Activated CD4-positive, alpha-beta T cell treated with anti-CD3 and anti-CD28 coated beads, Interleukin-2, amount 10 ng/mL, durations not matched to agents 24 days and 14 days (primary cell): ENCODE measurements around the gene CDKAL1. TPM values are rescaled to one million over a fixed set of nuclear protein-coding genes. Genes with fewer than 3 reads are reported as not detected.

Experiments used
- DNase-seq: peaks from one replicate; pipeline ENCODE4 v3.0.0; 2022
- H3K27ac Mint-ChIP-seq: one replicate; pipeline ENCODE4 v1.8.0; 2022; ENCODE audit warnings: mild to moderate bottlenecking, mixed read lengths
- H3K27me3 Mint-ChIP-seq: one replicate; pipeline ENCODE4 v1.8.0; 2022; ENCODE audit warnings: mixed read lengths
- H3K36me3 Mint-ChIP-seq: one replicate; pipeline ENCODE4 v1.8.0; 2022; ENCODE audit warnings: low read depth, mild to moderate bottlenecking, mixed read lengths
- H3K4me1 Mint-ChIP-seq: one replicate; pipeline ENCODE4 v1.8.0; 2021; ENCODE audit warnings: mixed read lengths
- H3K4me3 Mint-ChIP-seq: one replicate; pipeline ENCODE4 v1.8.0; 2022; ENCODE audit warnings: mild to moderate bottlenecking, moderate library complexity, mixed read lengths
- H3K9me3 Mint-ChIP-seq: one replicate; pipeline ENCODE4 v1.8.0; 2021; ENCODE audit warnings: mixed read lengths
- intact Hi-C: fragments of 100-400 bp; cut with micrococcal nuclease; formaldehyde crosslinking; loops from one replicate; pipeline ENCODE4 v1.15.1; 2023
- total RNA-seq: library from RNA; stranded (reverse); gene quantifications from 2 replicates; pipeline ENCODE4 v1.2.3, GENCODE V29; 2022

The CDKAL1 gene
- total RNA-seq, 1 donor from 2014 or later, result 29.1 TPM

DNA sequence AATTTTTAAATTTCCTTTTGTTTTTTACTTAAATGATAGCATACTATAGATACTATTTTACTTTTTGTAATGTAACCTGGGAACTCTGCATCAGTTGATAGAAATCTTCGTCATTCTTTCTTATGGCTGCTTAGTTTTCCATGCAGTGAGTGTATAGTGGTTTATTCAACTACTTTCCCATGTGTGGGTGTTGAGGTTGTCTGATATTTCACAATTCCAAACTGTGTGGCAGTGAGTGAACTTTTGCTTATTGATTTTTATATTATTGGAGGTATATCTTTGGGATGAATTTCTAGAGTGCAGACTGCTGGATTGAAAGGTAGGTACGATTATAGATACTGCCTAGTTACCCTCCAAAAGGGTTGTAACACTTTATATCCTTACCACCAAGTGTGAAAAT is 136.5 kb downstream of the CDKAL1 start:
- no peak overlapping the region for H3K4me3 Mint-ChIP-seq
- no peaks in the 10 kb centered on the region for H3K27me3 Mint-ChIP-seq
- no peak overlapping the region for H3K27ac Mint-ChIP-seq
- intact Hi-C loops, result no loop called here
- H3K4me1 Mint-ChIP-seq, result peaks cover 7% of the 10 kb centered on the region
- no peaks in the 10 kb centered on the region for H3K9me3 Mint-ChIP-seq
- no peak for DNase-seq
- peaks cover 5% of the 10 kb centered on the region for H3K36me3 Mint-ChIP-seq

DNA sequence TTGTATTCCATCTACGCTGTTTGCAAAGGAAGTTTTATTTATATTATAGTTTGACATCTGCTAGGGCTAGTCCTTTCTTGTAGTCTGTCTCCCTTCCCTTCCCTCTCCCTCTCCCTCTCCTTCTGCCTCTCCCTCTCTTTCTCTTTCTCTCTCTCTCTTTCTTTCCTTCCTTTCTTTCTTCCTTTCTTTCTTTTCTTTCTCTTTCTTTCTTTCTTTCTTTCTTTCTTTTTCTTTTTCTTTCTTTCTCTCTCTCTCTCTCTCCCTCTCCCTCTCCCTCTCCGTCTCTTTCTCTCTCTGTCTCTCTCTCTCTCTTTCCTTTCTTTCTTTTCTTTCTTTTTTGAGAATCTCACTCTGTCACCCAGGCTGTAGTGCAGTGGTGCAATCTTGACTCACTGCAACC is 137.8 kb downstream of the CDKAL1 start:
- Mint-ChIP-seq H3K27ac (no peak overlapping the region), H3K4me3 (no peak overlapping the region), H3K36me3 (peaks cover 5% of the 10 kb centered on the region), H3K4me1 (peaks cover 7% of the 10 kb centered on the region), H3K27me3 (no peaks in the 10 kb centered on the region), H3K9me3 (no peaks in the 10 kb centered on the region)
- DNase-seq, result no peak
- intact Hi-C loops, result no loop called here

- intact Hi-C loops, result no loop called here
- Mint-ChIP-seq H3K27me3 (no peaks in the 10 kb centered on the region), H3K4me3 (no peak overlapping the region), H3K27ac (no peak overlapping the region), H3K4me1 (peaks cover 9% of the 10 kb centered on the region), H3K36me3 (peaks cover 5% of the 10 kb centered on the region), H3K9me3 (no peaks in the 10 kb centered on the region)
- DNase-seq, result no peak
Observed at GRCh38 chr6:20673458-20673857, 139.2 kb downstream of the CDKAL1 start.

DNA sequence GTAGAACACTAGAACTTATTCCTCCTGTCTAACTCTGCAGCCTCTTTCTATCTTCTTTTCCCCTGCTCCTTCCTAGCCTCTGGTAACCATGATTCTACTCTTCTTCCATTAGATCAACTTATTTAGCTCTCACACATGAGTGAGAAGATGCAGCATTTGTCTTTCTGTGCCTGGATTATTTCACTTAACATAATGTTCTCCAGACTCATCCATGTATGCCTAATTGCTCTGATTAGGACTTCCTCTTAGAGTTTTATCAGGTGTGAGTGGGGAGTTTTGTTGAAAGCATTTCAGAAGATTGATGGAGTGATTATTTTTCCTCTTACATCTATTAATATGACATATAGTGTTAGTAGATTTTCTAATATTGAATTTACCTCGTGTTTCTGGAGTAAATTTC is 140.4 kb downstream of the CDKAL1 start:
- DNase-seq, result no peak
- H3K27ac Mint-ChIP-seq, result no peak overlapping the region
- H3K4me1 Mint-ChIP-seq, result peaks cover 5% of the 10 kb centered on the region
- no peak overlapping the region for H3K4me3 Mint-ChIP-seq
- peaks cover 12% of the 10 kb centered on the region for H3K36me3 Mint-ChIP-seq
- no peaks in the 10 kb centered on the region for H3K27me3 Mint-ChIP-seq
- no peaks in the 10 kb centered on the region for H3K9me3 Mint-ChIP-seq
- intact Hi-C loops, result no loop called here

GRCh38 chr6:20678831-20679352 is 144.6 kb downstream of the CDKAL1 start:
- peaks cover 7% of the 10 kb centered on the region for H3K36me3 Mint-ChIP-seq
- peaks cover 13% of the 10 kb centered on the region for H3K4me1 Mint-ChIP-seq
- no peaks in the 10 kb centered on the region for H3K27me3 Mint-ChIP-seq
- DNase-seq, result no peak
- intact Hi-C loops, result no loop called here
- H3K9me3 Mint-ChIP-seq, result no peaks in the 10 kb centered on the region
- H3K27ac Mint-ChIP-seq, result no peak overlapping the region
- H3K4me3 Mint-ChIP-seq, result no peak overlapping the region

DNA sequence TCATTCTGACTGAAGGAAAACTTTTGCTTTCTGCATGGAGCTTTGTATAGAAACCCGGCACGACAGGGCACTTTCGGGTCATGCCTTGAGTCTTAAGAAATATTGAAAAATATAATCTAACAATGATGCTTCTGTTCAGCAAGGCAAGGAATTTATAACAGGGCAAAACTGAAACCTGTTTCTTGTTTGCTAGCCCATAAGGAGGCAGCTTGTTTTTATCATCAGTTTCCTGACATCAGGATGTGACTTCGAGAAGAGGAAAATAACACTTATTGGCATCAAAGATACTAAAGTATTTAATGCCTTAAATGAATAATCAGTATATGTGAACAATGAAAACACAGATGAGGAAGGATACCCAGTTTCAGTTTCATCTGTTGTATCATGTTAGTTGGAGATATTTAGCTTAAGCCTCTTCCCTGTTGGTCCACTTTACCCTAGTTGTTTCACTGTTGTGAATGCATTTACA is 146.5 kb downstream of the CDKAL1 start:
- Mint-ChIP-seq H3K27ac (peak overlapping the region; percentile 66), H3K36me3 (peaks cover 7% of the 10 kb centered on the region), H3K4me1 (peaks cover 15% of the 10 kb centered on the region), H3K27me3 (no peaks in the 10 kb centered on the region), H3K4me3 (peak overlapping the region; percentile 46), H3K9me3 (no peaks in the 10 kb centered on the region)
- intact Hi-C loops, result loop anchor here (10.0 kb wide), 1 partner anchor 164 kb away; no protein-coding TSS in a partner anchor
- DNase-seq, result no peak

- Mint-ChIP-seq H3K36me3 (peaks cover 7% of the 10 kb centered on the region), H3K27ac (peak overlapping the region; percentile 66), H3K4me3 (peak overlapping the region; percentile 46), H3K4me1 (peaks cover 15% of the 10 kb centered on the region), H3K9me3 (no peaks in the 10 kb centered on the region), H3K27me3 (no peaks in the 10 kb centered on the region)
- no peak for DNase-seq
- intact Hi-C loops, result loop anchor here (10.0 kb wide), 1 partner anchor 164 kb away; no protein-coding TSS in a partner anchor
Observed at GRCh38 chr6:20681243-20681684, 147.0 kb downstream of the CDKAL1 start.

DNA sequence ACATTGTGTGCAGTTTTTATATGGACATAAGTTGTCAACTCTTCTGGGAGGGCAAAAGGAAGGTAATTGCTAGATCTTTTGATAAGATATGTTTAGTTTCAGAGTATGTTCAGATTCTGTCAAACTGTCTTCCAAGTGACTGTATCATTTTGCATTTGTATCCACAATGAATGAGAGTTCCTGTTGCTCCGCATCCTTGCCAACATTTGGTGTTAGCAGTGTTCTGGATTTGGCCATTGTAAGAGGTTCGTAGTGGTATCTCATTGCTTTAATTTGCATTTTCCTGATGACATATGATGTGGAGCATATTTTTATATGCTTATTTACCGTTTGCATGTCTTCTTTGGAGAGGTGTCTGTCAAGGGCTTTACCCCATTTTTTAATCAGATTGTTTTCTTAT is 150.2 kb downstream of the CDKAL1 start:
- no peak overlapping the region for H3K27ac Mint-ChIP-seq

DNA sequence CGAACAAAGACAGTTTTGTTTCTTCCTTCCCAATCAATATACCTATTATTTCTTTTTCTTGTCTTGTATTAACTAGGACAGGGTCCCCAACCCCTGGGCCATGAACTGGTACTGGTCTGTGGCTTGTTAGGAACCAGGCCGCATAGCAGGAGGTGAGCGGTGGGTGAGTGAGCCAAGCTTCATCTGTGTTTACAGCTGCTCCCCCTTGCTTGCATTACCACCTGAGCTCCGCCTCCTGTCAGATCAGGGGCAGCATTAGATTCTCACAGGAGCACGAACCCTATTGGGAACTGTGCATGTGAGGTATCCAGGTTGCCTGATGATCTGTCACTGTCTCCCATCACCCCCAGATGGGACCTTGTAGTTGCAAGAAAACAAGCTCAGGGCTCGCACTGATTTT is 151.9 kb downstream of the CDKAL1 start:
- no peak overlapping the region for H3K4me3 Mint-ChIP-seq
- H3K27me3 Mint-ChIP-seq, result no peaks in the 10 kb centered on the region
- intact Hi-C loops, result loop anchor here (10.0 kb wide), 1 partner anchor 159 kb away; no protein-coding TSS in a partner anchor
- H3K27ac Mint-ChIP-seq, result no peak overlapping the region
- H3K36me3 Mint-ChIP-seq, result peaks cover 1% of the 10 kb centered on the region
- H3K4me1 Mint-ChIP-seq, result peaks cover 21% of the 10 kb centered on the region
- peaks cover 2% of the 10 kb centered on the region for H3K9me3 Mint-ChIP-seq
- no peak for DNase-seq

More for the DNA sequence above, 150.2 kb downstream of the CDKAL1 start:
- peaks cover 26% of the 10 kb centered on the region for H3K4me1 Mint-ChIP-seq
- intact Hi-C loops, result loop anchor here (10.0 kb wide), 1 partner anchor 160 kb away; no protein-coding TSS in a partner anchor
- no peak overlapping the region for H3K4me3 Mint-ChIP-seq
- H3K36me3 Mint-ChIP-seq, result no peaks in the 10 kb centered on the region
- H3K27me3 Mint-ChIP-seq, result no peaks in the 10 kb centered on the region
- DNase-seq, result no peak
- no peaks in the 10 kb centered on the region for H3K9me3 Mint-ChIP-seq

DNA sequence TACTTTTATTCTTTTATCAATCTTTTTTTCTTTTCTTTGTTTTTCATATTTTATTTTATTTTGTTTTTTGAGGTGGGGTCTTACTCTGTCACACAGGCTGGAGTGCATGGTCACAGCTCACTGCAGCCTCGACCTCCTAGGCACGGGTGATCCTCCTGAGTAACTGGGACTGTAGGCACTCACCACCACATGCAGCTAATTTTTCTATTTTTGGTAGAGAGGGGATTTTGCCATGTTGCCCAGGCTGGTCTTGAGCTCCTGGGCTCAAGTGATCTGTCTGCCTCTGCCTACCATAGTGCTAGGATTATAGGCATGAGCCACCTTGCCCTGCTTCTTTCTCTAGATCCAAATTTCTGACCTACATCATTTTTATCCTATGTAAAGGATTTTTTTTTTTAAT is 153.2 kb downstream of the CDKAL1 start:
- no peak for DNase-seq
- H3K27ac Mint-ChIP-seq, result no peak overlapping the region
- peaks cover 20% of the 10 kb centered on the region for H3K4me1 Mint-ChIP-seq
- intact Hi-C loops, result loop anchor here (10.0 kb wide), 1 partner anchor 157 kb away; no protein-coding TSS in a partner anchor
- no peaks in the 10 kb centered on the region for H3K27me3 Mint-ChIP-seq
- no peak overlapping the region for H3K4me3 Mint-ChIP-seq
- peaks cover 3% of the 10 kb centered on the region for H3K9me3 Mint-ChIP-seq
- H3K36me3 Mint-ChIP-seq, result peaks cover 2% of the 10 kb centered on the region

DNA sequence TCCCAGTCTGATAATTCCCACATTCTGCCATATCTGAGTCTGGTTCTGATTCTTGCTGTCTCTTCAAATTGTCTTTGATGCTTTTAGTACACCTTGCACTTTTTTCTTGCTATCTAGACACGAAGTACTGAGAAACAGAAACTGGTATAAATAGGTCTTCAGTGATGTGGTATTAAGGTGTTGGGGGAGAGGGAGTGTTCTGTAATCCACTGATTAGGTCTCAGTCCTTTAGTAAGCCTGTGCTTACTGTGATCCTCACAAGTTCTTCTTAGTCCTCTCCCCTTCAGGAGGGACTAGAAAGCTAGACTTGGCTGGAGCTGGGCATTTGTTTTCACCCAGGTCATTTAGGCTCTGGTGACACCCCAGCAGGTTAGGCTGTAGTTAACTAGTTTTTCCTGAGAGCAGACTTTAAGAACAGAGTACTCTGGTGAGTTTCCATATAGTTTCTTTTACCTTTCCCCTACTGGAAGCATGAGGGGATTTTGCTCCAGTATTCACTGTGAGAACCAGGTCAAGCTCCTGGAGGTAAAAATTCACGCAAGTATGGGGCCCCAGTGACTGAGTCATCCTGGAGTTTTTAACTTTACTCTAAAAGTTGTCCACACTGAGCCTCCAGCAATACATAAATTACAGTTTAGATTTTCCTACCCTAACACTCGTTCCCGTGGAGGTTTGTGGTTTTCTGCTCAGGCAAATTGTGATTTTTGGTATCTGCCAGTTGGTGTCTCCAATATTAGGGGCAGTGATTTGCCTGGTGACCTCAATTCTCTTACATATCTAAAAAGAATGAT is 154.6 kb downstream of the CDKAL1 start:
- peaks cover 20% of the 10 kb centered on the region for H3K4me1 Mint-ChIP-seq
- H3K36me3 Mint-ChIP-seq, result peaks cover 2% of the 10 kb centered on the region
- H3K4me3 Mint-ChIP-seq, result peak overlapping the region; percentile 39
- H3K27ac Mint-ChIP-seq, result peak overlapping the region; percentile 31
- DNase-seq, result no peak
- intact Hi-C loops, result loop anchor here (10.0 kb wide), 1 partner anchor 156 kb away; no protein-coding TSS in a partner anchor
- peaks cover 3% of the 10 kb centered on the region for H3K9me3 Mint-ChIP-seq
- no peaks in the 10 kb centered on the region for H3K27me3 Mint-ChIP-seq

GRCh38 chr6:20691185-20691584 is 156.9 kb downstream of the CDKAL1 start:
- H3K27ac Mint-ChIP-seq, result no peak overlapping the region
- no peak for DNase-seq
- intact Hi-C loops, result no loop called here
- no peaks in the 10 kb centered on the region for H3K27me3 Mint-ChIP-seq
- H3K4me3 Mint-ChIP-seq, result no peak overlapping the region
- peaks cover 3% of the 10 kb centered on the region for H3K9me3 Mint-ChIP-seq
- H3K4me1 Mint-ChIP-seq, result peaks cover 18% of the 10 kb centered on the region
- H3K36me3 Mint-ChIP-seq, result peaks cover 2% of the 10 kb centered on the region

DNA sequence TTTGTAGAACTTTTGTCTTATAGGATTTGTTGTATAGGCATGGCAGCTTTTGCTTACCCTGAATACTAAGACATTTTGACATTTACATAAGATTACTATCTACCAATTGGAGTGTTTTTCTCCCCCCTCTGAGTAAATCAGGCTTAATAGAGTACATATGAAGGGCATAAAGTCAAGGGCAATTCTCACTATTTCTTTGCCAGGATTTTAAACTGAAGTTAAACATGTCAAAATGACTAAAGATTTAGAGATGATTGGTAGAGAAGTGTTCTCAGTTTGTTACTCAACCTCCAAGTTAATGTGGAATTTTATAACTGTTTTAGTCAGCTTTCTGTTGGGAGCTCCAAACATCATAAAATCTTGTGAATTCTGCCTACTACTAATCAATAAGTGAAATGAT is 157.8 kb downstream of the CDKAL1 start:
- intact Hi-C loops, result no loop called here
- Mint-ChIP-seq H3K36me3 (peaks cover 2% of the 10 kb centered on the region), H3K4me1 (peaks cover 22% of the 10 kb centered on the region)

GRCh38 chr6:20693466-20694063 is 159.3 kb downstream of the CDKAL1 start:
- intact Hi-C loops, result no loop called here
- Mint-ChIP-seq H3K4me3 (no peak overlapping the region), H3K36me3 (peaks cover 2% of the 10 kb centered on the region), H3K9me3 (peaks cover 3% of the 10 kb centered on the region), H3K4me1 (peaks cover 18% of the 10 kb centered on the region), H3K27me3 (no peaks in the 10 kb centered on the region), H3K27ac (no peak overlapping the region)
- no peak for DNase-seq

More for the DNA sequence above, 157.8 kb downstream of the CDKAL1 start:
- no peak for DNase-seq
- Mint-ChIP-seq H3K27me3 (no peaks in the 10 kb centered on the region), H3K27ac (no peak overlapping the region), H3K9me3 (peaks cover 3% of the 10 kb centered on the region), H3K4me3 (no peak overlapping the region)
